OCI-LY3 (cell line): Measurements from ENCODE around the gene KCNH3.

Experiments
- EZH2phosphoT487 ChIP-seq: fragments of 200-600 bp; shearing (Covaris generic); IDR thresholded peaks from 2 replicates; pipeline ENCODE4 v1.6.1; 2018; ENCODE audit warnings: antibody characterized with exemption, mixed run types, low read depth
- TF ChIP-seq, protein P1 (sequence below): fragments of 200-600, 300-600 bp; sonication (generic); IDR thresholded peaks from 2 replicates; pipeline ENCODE4 v1.5.1; 2014; ENCODE audit warnings: antibody characterized with exemption, low read length, low read depth

DNA sequence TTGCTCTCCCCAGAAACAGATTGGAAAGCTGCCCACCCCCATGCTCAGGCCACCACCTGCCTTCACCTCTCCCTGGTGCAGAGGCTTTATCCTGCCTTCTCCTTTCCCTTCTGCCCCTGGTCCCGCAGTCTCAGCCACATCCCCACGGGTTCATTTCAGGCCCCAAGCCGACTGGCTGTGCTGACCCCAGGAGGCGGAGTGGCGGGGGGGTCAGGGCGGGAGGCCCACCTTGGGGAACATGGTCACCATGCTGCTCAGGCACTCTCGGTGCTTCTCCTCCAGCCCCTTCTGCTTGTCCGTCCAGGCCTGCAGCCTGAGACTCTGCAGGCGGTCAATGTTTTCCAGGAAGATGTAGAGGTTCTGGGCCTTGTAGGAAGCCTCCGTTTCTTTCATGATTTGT lies 59.7 kb downstream of the KCNH3 start:
- TF ChIP-seq, protein P1, sequence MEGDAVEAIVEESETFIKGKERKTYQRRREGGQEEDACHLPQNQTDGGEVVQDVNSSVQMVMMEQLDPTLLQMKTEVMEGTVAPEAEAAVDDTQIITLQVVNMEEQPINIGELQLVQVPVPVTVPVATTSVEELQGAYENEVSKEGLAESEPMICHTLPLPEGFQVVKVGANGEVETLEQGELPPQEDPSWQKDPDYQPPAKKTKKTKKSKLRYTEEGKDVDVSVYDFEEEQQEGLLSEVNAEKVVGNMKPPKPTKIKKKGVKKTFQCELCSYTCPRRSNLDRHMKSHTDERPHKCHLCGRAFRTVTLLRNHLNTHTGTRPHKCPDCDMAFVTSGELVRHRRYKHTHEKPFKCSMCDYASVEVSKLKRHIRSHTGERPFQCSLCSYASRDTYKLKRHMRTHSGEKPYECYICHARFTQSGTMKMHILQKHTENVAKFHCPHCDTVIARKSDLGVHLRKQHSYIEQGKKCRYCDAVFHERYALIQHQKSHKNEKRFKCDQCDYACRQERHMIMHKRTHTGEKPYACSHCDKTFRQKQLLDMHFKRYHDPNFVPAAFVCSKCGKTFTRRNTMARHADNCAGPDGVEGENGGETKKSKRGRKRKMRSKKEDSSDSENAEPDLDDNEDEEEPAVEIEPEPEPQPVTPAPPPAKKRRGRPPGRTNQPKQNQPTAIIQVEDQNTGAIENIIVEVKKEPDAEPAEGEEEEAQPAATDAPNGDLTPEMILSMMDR: no peak
- no peak for TF ChIP-seq EZH2phosphoT487
